GM21529 (cell line): ENCODE measurements around the gene HNRNPA0.
"Not testable (repeated sequence)": the region's sequence is repeated elsewhere in the genome, so short reads cannot be mapped to it uniquely, and the experiment has no call there.

Experiments used
- ATAC-seq: cut with Tn5 transposase; IDR thresholded peaks from one replicate; pipeline ENCODE4 v1.9.1; 2021; ENCODE audit not compliant: unreplicated experiment

HNRNPA0 gene

DNA sequence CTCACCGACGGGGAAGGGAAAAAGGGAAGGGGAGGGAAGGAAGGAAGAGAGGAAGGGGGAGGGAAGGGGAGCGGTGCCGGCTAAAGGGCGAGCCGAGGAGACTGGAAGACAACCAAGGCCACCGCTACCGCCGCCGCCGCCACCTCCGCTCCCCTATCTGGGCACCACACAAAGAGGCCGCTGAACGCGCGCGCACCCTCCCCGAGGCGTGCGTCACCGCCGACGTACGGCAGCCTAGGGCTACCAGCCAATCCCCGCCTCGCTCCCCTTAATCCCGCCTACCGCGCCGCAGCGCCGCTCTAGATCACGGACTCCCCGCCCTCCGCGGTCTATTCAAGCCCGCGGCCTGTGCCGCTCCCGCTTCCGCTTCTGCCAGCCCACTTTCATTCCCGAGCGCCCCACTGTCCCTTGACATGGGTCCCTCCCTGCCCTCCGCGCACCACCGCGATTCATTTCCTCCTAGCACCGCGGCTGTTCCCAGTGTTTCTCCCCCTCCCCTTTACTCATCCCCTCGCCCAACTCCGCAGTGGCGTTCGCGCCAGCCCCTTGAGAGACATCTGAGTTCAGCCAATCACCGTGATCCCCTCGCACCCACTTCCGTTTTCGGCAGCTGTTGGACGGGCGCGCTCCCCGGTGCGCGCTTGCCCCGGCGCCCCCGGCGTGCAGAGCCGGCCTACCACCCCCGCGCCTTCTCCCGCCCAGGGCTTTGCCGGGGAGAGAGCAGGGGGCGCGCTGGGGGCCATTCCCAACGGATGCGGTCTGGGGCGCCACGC is at the start of gene HNRNPA0:
TSS of gene HNRNPA0 (minus strand) at position 176 of the 773 bp plus-strand sequence. CDS start 297 bp downstream, outside the sequence.
- ATAC-seq = peak; percentile 73

GRCh38 chr5:137802282-137803210 is 48.4 kb upstream of the HNRNPA0 start:
- no peak for ATAC-seq

DNA sequence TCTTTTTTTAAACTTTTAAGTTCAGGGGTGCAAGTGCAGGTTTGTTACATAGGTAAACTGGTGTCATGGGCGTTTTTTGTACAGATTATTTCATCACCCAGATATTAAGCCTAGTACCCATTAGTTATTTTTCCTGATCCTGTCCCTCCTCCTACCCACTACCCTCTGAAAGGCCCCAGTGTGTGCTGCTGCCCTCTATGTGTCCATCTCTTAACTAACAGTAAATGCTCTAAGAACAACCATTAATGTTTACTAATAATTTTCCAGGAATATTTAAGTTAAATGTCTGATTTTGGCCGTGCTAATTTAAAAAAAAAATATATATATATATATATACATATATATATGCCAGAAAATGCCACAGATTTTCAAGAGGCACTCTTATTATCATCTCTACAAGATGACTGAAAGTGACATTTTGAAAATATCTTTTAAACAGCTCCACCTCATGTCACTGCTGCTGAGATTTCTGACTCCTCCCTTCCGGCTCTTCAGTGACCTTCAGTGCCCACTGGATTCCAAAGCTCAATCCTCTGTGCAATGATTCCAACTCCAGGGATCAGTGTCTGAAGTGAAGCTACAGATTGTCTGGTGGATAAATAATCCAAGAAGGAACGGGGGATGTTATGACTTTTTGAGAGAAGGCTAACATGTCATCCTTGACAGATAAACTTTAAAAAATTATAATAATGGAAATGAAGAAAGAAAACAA is 46.7 kb upstream of the HNRNPA0 start:
- no peak for ATAC-seq

- no peak for ATAC-seq
Measured at GRCh38 chr5:137796279-137796678, 42.1 kb upstream of the HNRNPA0 start.

DNA sequence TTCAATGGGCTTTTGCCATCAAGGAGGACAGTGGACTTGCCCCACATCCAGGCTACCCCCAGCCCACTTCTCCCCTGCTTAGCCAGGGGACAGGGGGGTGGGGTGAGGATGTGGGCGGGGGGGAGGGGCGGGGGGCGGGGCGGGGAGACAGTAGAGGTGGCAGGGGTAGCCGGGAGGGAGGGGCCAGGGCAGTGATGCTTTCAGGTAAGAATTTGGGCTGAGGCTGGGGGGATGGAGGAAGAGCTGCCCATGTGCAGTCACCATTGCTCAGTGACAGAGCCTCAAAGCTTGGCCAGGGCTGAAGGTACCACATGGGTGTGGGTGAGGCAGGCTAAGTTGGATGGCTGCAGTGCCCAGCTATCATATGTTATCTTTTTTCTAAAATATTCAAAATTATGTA is 40.7 kb upstream of the HNRNPA0 start:
- ATAC-seq = no peak

GRCh38 chr5:137792303-137792702 is 38.1 kb upstream of the HNRNPA0 start:
- ATAC-seq = no peak

GRCh38 chr5:137791799-137792198 is 37.6 kb upstream of the HNRNPA0 start:
- ATAC-seq = no peak

GRCh38 chr5:137791387-137791786 is 37.2 kb upstream of the HNRNPA0 start:
- ATAC-seq = no peak

- not testable (repeated sequence) for ATAC-seq
Measured at GRCh38 chr5:137788560-137788959, 34.4 kb upstream of the HNRNPA0 start.

- no peak for ATAC-seq
Measured at GRCh38 chr5:137782984-137783536, 28.9 kb upstream of the HNRNPA0 start.

DNA sequence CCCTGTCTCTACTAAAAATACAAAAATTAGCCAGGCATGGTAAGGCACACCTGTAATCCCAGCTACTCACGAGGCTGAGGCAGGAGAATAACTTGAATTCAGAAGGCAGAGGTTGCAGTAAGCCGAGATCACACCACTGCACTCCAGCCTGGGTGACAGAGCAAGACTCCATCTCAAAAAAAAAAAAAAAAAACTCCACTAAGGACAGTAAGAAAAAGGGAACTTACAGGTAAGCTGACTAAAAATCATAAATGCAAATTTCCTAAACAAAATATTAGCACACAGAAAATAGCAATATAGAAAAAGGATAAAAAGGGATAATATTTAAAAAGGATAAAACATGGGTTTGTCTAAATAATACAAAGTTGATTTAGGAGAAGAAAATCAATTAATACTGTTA is 27.9 kb upstream of the HNRNPA0 start:
- ATAC-seq = no peak

GRCh38 chr5:137778772-137779564 is 24.8 kb upstream of the HNRNPA0 start:
- no peak for ATAC-seq

- not testable (repeated sequence) for ATAC-seq
Measured at GRCh38 chr5:137767937-137768336, 13.8 kb upstream of the HNRNPA0 start.

- ATAC-seq = no peak
Measured at GRCh38 chr5:137761566-137761965, 7.4 kb upstream of the HNRNPA0 start.

GRCh38 chr5:137760719-137761516 is 6.8 kb upstream of the HNRNPA0 start:
- no peak for ATAC-seq

DNA sequence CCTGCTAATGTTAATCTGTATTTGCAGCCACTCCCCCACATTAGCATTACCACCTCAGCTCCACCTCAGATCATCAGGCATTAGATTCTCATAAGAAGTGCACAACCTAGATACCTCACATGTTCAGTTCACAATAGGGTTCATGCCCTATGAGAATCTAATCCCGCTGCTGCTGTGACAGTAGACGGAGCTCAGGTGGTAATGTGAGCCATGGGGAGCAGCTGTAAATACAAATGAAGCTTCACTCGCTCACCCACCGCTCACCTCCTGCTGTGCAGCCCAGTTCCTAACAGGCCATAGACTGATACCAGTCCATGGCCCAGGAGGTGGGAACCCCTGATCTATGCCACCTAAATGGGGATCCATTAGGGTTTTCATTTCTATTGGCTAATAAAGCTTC is 6.1 kb upstream of the HNRNPA0 start:
- no peak for ATAC-seq

- ATAC-seq = peak; percentile 38
Measured at GRCh38 chr5:137758715-137759306, 4.6 kb upstream of the HNRNPA0 start.

DNA sequence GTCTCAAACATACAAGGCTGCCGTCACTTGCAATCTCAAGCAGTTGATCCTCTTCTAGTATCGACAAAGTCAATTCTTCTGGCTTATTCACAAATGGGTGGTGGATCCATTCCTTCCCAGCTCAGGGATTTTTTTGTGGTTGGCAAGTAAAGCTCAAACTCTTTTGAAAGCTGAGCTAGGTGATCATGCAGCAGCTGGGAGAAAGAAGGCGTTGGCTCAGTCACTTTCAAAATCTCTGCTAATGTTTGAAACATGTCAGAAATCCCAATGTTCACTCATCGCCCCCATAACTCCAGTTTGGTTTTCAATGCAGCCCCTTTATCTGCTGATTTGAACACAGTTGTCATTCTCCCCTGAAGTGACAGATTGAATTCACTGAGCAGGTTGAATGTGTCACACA is 4.0 kb upstream of the HNRNPA0 start:
- ATAC-seq = no peak

DNA sequence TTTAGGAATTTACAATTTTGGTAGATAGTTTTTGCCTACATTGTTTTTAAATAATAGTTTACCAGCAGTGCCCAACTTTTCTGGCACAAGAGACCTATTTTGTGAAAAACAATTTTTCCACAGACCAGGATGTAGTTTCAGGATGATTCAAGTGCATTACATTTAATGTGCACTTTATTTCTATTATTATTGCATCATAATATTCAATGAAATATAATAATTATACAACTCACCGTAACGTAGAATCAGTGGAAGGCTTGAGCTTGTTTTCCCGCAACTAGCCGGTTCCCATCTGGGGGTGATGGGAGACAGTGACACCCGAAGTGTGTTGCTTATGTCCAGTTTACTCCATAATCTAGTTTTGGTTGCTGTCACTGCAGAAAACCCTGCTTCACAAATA is 3.5 kb upstream of the HNRNPA0 start:
- ATAC-seq = no peak
